Lung (tissue), 12 donors: Measurements from ENCODE around the gene PFKFB1. TPM values are rescaled to one million over a fixed set of nuclear protein-coding genes. Genes with fewer than 3 reads are reported as not detected.

Experiments used
- ATAC-seq: fragments of 200-7000 bp; cut with Tn5 transposase; one replicate; pipeline ENCODE4 v1.9.1; 2020; ENCODE audit warnings: moderate number of reproducible peaks; ENCODE audit not compliant: insufficient read depth, low FRiP score
- DNase-seq, 3 donors: peaks; one replicate each; pipeline ENCODE4 v3.0.0-alpha.2; 2013 to 2017
- H3K27ac ChIP-seq, 2 donors: one replicate each; pipeline ENCODE4 v1.5.1; 2013; ENCODE audit warnings: mild to moderate bottlenecking in 2 of 2, moderate library complexity in 2 of 2, control low read depth in 1 of 2, inconsistent platforms in 1 of 2, low read depth in 1 of 2, low read length in 1 of 2
- H3K27me3 ChIP-seq, 3 donors: one replicate each; pipeline ENCODE4 v1.5.1; 2013; ENCODE audit warnings: low read length in 2 of 3; ENCODE audit not compliant: control insufficient read depth in 3 of 3, insufficient read depth in 3 of 3
- H3K36me3 ChIP-seq, 4 donors: one replicate each; pipeline ENCODE4 v1.5.1; 2013; ENCODE audit warnings: low read length in 4 of 4, mild to moderate bottlenecking in 1 of 4, moderate library complexity in 1 of 4; ENCODE audit not compliant: control insufficient read depth in 4 of 4, insufficient read depth in 4 of 4
- H3K4me1 ChIP-seq, 5 donors: one replicate each; pipeline ENCODE4 v1.5.1; 2013; ENCODE audit warnings: low read length in 5 of 5, mild to moderate bottlenecking in 2 of 5, moderate library complexity in 1 of 5; ENCODE audit not compliant: control insufficient read depth in 5 of 5, insufficient read depth in 5 of 5
- H3K4me3 ChIP-seq: one replicate; pipeline ENCODE4 v1.5.1; 2013; ENCODE audit warnings: mild to moderate bottlenecking, control low read depth, moderate library complexity
- H3K9ac ChIP-seq, 2 donors: one replicate each; pipeline ENCODE4 v1.5.1; 2013; ENCODE audit warnings: low read length in 2 of 2, control low read depth in 1 of 2; ENCODE audit not compliant: insufficient read depth in 1 of 2
- H3K9me3 ChIP-seq, 4 donors: one replicate each; pipeline ENCODE4 v1.5.1; 2013; ENCODE audit warnings: low read length in 3 of 4, mild to moderate bottlenecking in 1 of 4, moderate library complexity in 1 of 4; ENCODE audit not compliant: control insufficient read depth in 4 of 4, insufficient read depth in 3 of 4
- CTCF ChIP-seq: IDR thresholded peaks from 2 replicates; pipeline ENCODE4 v1.5.1; 2012; ENCODE audit warnings: mild to moderate bottlenecking; ENCODE audit errors: control extremely low read depth, extremely low read depth
- WGBS, 2 donors: extraction: QIAGEN DNeasy Blood & Tissue Kit; methylation state at CpG; one replicate each; pipeline ENCODE4 v1.1.7; 2013; 5-methylcytosine and 5-hydroxymethylcytosine counted together
- polyA plus RNA-seq, 2 donors: library from polyadenylated mRNA; stranded (reverse); fragments of 200-250 nt; gene quantifications; one replicate each; pipeline ENCODE4 v1.2.1, GENCODE V29; 2013
- total RNA-seq, 2 donors: library from RNA; depleted of rRNA in 1 of 2; stranded (reverse); fragments of >200 nt in 1 of 2; gene quantifications; one replicate each; pipeline ENCODE4 v1.2.1, GENCODE V29; 2014 to 2021
- donor health status: control.
- donor health status: control.
- donor health status: Bipolar disorder and iron deficiency.
- donor health status: healthy.
- donor health status: DM: yes; HTN: yes; CAD: no.

Gene PFKFB1
- total and polyA plus RNA-seq, 4 donors: 0.06 to 0.34 (median 0.15) TPM

DNA sequence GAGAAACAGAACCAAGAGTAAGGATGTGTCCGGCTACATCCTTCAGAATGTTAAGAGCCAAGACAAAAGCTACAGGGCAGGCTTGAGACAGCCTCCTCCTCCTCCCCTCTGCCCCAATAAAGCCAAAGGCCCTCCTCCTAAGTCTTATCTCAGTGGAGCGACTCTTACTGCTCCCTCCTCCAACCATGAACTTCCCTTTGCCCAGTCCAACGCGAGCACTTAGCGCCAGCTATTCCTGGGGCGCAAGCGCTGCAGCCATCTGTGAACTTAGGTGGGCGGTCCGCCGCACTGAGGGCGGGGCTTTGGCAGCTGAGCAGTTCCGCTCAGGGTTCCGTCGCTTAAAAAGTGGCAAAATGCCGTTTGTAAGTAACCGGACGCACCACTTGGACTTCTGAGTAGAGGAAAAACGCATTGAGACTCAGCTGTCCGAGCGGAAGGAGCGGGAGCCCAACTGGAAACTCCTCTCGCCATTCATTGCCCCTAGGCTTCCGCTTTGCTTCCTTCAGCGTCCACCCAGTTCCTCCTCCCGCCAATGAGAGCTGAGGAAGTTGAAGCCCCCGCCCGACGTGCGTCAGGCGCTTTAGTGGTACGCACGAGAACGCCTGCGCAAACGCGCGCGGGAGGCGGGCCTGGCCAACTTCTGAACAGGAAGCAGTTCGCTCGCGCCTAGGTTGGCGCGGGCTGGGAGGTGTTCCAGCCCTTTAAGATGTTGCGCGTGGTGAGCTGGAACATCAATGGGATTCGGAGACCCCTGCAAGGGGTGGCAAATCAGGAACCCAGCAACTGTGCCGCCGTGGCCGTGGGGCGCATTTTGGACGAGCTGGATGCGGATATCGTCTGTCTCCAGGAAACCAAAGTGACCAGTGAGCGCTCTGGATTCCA is 6.0 kb upstream of the PFKFB1 start, which contains the start of gene APEX2:
Gene APEX2 (plus strand): TSS at position 647 of the 882 bp plus-strand sequence. CDS start 60 bp downstream, at position 707.
- Histone ChIP-seq H3K4me3 (peak within 1 kb of the TSS; percentile 55), H3K27ac (peak within 1 kb of the TSS; percentile 90), H3K9me3 (no peaks in the 10 kb centered on the region), H3K9ac (peak within 1 kb of the TSS; percentile 21 to 80), H3K36me3 (peaks cover 0 to 13% (median 8%) of the 10 kb centered on the region in 4 donors), H3K4me1 (peaks cover 0 to 6% (median 0%) of the 10 kb centered on the region in 5 donors), H3K27me3 (peaks cover 0 to 6% (median 0%) of the 10 kb centered on the region in 3 donors)
- TF ChIP-seq CTCF: no peak
- ATAC-seq (peak; percentile 95), DNase-seq (peak; percentile 90 to 96 (median 94))
- WGBS, 2 donors: 1 to 37% methylated on average over 53 to 55 of the region's 55 CpGs

DNA sequence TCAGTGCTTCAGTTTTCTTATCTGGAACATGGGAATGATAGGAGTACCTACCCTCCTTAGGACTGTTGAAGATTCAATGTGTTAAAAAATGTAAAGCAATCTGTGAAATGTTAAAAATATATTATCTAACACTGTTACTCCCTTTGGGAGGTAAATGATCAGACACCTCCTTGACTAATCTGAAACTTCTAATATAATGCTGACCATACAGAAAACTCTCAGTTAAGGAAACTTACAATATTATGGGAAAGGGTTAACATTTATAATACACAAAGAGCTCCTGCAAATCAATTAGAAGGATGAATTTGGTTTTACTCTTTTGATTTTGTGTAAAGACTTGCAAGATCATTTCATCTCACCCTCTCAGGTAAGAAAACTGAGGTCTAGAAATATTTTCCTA is 1.6 kb upstream of the PFKFB1 start:
- no peak for TF ChIP-seq CTCF
- H3K4me3 ChIP-seq: no peak overlapping the region
- no peak overlapping the region for H3K27ac ChIP-seq
- H3K36me3 ChIP-seq: no peaks in the 10 kb centered on the region
- H3K9ac ChIP-seq: no peak overlapping the region
- no peak for ATAC-seq
- H3K27me3 ChIP-seq: peaks cover 2 to 12% (median 3%) of the 10 kb centered on the region in 3 donors
- DNase-seq: no peak
- peaks cover 0 to 6% (median 0%) of the 10 kb centered on the region in 5 donors for H3K4me1 ChIP-seq
- peaks cover 0 to 3% (median 0%) of the 10 kb centered on the region in 4 donors for H3K9me3 ChIP-seq

DNA sequence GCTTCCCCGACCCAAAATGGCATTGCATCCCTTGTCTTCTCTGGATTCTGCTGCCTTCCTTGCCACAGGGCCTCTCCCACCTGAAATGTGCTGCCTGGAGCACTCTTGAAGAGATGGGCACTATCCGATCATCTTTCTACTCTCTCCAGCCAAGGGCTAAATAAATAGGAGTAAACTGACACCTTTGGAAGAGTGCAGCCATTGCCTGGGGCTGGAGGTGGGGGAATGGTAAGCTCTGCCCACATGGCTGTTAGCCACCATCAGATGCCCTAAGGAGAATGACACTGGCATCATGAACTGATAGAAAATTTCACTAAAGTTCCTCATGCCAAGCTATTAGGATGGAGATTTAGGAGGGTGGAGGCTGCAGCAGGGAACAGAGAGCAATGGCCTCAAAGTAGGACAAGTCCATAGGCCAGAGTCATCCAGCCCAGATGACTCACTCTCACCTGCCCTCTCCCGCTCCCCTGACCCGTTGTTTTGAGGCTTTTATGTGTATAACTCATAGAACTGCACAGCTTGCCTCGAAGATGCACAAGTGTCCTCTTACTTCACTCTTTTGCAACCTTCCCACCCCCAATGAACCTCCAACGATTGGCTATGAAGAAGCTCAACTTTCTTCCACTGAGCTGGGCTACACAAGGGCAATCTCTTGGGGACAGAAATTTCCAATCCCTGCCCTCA is 822 bp upstream of the PFKFB1 start:
- Histone ChIP-seq H3K36me3 (no peaks in the 10 kb centered on the region), H3K27me3 (peaks cover 2 to 12% (median 3%) of the 10 kb centered on the region in 3 donors), H3K9ac (no peak overlapping the region), H3K27ac (no peak overlapping the region), H3K9me3 (peaks cover 0 to 3% (median 0%) of the 10 kb centered on the region in 4 donors), H3K4me1 (peaks cover 0 to 6% (median 0%) of the 10 kb centered on the region in 5 donors), H3K4me3 (no peak overlapping the region)
- ATAC-seq: no peak
- whole genome bisulfite sequencing, 2 donors: 64 to 87% methylated on average over 6 of the region's 6 CpGs
- TF ChIP-seq CTCF: no peak
- DNase-seq: no peak
